Left ventricle myocardium inferior (tissue), 1 donor: ENCODE measurements around the gene SNX19. TPM values are rescaled to one million over a fixed set of nuclear protein-coding genes. Genes with fewer than 3 reads are reported as not detected.
"Not testable (repeated sequence)": the region's sequence is repeated elsewhere in the genome, so short reads cannot be mapped to it uniquely, and the experiment has no call there.

Experiments
- DNase-seq: peaks from one replicate; pipeline ENCODE4 v3.0.0-alpha.2; 2020
- H3K27ac ChIP-seq: fragments of 200-600 bp; replicated peaks from 2 replicates; pipeline ENCODE4 v1.8.0; 2021
- H3K27me3 ChIP-seq: fragments of 200-600 bp; 2 replicates; pipeline ENCODE4 v1.8.0; 2021; ENCODE audit warnings: low read depth
- H3K36me3 ChIP-seq: fragments of 200-600 bp; 2 replicates; pipeline ENCODE4 v1.8.0; 2021
- H3K4me1 ChIP-seq: fragments of 200-600 bp; 2 replicates; pipeline ENCODE4 v1.8.0; 2021
- H3K4me3 ChIP-seq: fragments of 200-600 bp; 2 replicates; pipeline ENCODE4 v1.8.0; 2021; ENCODE audit warnings: mild to moderate bottlenecking, moderate library complexity
- H3K9me3 ChIP-seq: fragments of 200-600 bp; replicated peaks from 2 replicates; pipeline ENCODE4 v1.8.0; 2021
- intact Hi-C: fragments of 100-400 bp; cut with micrococcal nuclease; formaldehyde crosslinking; loops from one replicate; pipeline ENCODE4 v1.11.0; 2022
- total RNA-seq: library from RNA; stranded (reverse); fragmentation: NEBNext Ultra II Directional; extraction: Animal tissue kit (Norgen Biotek cat#: 25700); gene quantifications from one replicate; pipeline ENCODE4 v1.2.1, GENCODE V29; 2021
- TF ChIP-seq, protein P1 (sequence below): fragments of 200-600 bp; IDR thresholded peaks from 2 replicates; pipeline ENCODE4 v1.8.0; 2021; ENCODE audit warnings: antibody characterized with exemption, mild to moderate bottlenecking, borderline replicate concordance
- donor health status: DM: no; HTN: yes; CAD: no; lungs with severe emphysema.

The SNX19 gene
- total RNA-seq, 1 donor from 2014 or later = 56.0 TPM

DNA sequence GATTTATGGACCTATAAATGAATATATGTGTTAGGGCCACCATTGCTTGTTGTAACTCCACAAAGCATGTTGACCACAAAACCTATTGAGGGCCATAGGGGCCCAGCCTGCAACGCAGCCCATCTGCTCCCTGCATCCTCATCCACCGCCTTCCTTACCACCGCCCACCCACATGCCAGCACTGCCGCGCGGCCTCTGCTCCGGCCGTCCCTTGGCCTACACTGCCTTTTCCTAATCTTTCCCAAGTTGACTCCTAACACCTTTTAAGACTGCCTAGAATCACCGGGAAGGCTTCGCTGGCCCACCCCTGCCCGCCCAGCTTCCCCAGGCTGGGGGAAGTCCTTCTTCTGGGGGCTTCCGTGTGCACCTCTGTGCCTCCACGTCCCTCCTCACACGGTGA is 55.0 kb downstream of the SNX19 start:
- Histone ChIP-seq H3K36me3 (no peaks in the 10 kb centered on the region), H3K9me3 (no peaks in the 10 kb centered on the region), H3K4me1 (peaks cover 28% of the 10 kb centered on the region), H3K27me3 (no peaks in the 10 kb centered on the region), H3K27ac (no peak overlapping the region), H3K4me3 (no peak overlapping the region)
- no peak for DNase-seq
- TF ChIP-seq, protein P1, sequence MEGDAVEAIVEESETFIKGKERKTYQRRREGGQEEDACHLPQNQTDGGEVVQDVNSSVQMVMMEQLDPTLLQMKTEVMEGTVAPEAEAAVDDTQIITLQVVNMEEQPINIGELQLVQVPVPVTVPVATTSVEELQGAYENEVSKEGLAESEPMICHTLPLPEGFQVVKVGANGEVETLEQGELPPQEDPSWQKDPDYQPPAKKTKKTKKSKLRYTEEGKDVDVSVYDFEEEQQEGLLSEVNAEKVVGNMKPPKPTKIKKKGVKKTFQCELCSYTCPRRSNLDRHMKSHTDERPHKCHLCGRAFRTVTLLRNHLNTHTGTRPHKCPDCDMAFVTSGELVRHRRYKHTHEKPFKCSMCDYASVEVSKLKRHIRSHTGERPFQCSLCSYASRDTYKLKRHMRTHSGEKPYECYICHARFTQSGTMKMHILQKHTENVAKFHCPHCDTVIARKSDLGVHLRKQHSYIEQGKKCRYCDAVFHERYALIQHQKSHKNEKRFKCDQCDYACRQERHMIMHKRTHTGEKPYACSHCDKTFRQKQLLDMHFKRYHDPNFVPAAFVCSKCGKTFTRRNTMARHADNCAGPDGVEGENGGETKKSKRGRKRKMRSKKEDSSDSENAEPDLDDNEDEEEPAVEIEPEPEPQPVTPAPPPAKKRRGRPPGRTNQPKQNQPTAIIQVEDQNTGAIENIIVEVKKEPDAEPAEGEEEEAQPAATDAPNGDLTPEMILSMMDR = no peak
- intact Hi-C loops = no loop called here

DNA sequence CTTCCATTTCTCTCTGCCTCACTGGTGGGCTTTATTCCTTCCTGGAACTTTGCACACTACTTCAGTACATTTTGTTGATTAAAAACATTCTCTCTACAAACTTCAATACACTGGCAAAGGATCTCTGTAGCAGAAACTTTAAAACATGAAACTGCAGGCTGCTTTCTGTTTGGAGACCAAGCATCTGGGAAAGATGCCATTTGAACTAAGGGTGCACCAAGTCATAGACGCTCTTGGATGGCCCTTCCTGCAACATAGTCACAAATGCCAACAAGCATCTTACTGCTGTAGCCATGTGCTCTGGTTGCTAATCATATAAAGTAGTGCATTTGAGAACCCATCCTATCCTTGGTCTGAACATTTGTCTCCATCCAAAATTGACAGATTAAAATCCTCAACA is 56.4 kb downstream of the SNX19 start:
- H3K9me3 ChIP-seq = no peaks in the 10 kb centered on the region
- no peak overlapping the region for H3K27ac ChIP-seq
- TF ChIP-seq, protein P1 = no peak
- no peaks in the 10 kb centered on the region for H3K27me3 ChIP-seq
- intact Hi-C loops = no loop called here
- no peaks in the 10 kb centered on the region for H3K36me3 ChIP-seq
- no peak for DNase-seq
- H3K4me1 ChIP-seq = peaks cover 18% of the 10 kb centered on the region
- H3K4me3 ChIP-seq = no peak overlapping the region

DNA sequence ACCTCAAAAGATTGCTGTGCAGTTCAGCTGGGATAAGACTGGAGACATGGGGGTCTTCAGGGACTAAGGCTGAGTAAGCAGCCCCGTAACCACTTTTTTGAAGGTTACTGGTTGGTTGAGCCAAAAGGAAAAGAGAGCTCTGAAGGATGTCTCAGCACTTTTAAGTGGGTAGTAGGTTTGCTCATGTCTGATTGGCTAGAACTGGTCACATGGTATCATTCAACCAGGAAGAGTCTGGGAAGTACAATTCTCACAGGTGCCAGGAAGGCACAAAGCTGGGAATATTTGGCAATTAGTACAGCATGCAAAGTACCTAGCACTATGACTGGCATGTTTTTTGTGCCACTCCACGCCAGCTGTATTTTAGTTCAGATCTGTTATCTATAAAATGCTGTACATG is 58.1 kb downstream of the SNX19 start:
- Histone ChIP-seq H3K27ac (no peak overlapping the region), H3K4me1 (peaks cover 11% of the 10 kb centered on the region), H3K36me3 (no peaks in the 10 kb centered on the region), H3K4me3 (no peak overlapping the region), H3K9me3 (no peaks in the 10 kb centered on the region), H3K27me3 (no peaks in the 10 kb centered on the region)
- intact Hi-C loops = no loop called here
- TF ChIP-seq, protein P1 = no peak
- DNase-seq = no peak

DNA sequence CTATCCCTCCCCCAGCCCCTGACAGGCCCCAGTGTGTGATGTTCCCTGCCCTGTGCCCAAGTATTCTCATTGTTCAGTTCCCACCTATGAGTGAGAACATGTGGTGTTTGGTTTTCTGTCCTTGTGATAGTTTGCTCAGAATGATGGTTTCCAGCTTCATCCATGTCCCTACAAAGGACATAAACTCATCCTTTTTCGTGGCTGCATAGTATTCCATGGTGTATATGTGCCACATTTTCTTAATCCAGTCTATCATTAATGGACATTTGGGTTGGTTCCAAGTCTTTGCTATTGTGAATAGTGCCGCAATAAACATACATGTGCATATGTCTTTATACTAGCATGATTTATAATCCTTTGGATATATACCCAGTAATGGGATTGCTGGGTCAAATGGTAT is 60.6 kb downstream of the SNX19 start:
- H3K27me3 ChIP-seq, H3K27ac ChIP-seq, H3K9me3 ChIP-seq, H3K4me3 ChIP-seq, H3K36me3 ChIP-seq, intact Hi-C loops, DNase-seq, H3K4me1 ChIP-seq: not testable (repeated sequence)

DNA sequence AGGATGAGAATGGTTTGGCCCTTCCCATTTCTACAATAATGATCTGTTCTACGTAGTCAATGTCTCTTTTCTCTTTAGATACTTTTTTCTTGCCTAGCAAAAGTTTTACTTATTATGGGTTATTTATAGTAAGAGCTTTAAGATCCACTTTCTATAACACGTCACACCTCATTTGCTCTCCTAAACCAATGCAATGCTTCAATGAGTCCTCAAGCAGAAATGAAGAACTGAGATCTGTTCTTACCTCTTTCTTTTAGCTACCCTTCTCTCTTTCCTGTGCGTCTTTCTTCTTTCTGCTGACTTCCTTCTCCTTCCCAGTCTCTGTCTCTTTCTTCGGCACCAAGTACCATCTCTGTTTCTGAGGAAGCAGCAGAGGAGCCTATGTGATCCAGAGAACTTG is 61.8 kb downstream of the SNX19 start:
- no peaks in the 10 kb centered on the region for H3K27me3 ChIP-seq
- no peak overlapping the region for H3K4me3 ChIP-seq
- peaks cover 8% of the 10 kb centered on the region for H3K9me3 ChIP-seq
- DNase-seq = no peak
- H3K36me3 ChIP-seq = no peaks in the 10 kb centered on the region
- no peak overlapping the region for H3K27ac ChIP-seq
- intact Hi-C loops = no loop called here
- no peaks in the 10 kb centered on the region for H3K4me1 ChIP-seq
- TF ChIP-seq, protein P1 = no peak

DNA sequence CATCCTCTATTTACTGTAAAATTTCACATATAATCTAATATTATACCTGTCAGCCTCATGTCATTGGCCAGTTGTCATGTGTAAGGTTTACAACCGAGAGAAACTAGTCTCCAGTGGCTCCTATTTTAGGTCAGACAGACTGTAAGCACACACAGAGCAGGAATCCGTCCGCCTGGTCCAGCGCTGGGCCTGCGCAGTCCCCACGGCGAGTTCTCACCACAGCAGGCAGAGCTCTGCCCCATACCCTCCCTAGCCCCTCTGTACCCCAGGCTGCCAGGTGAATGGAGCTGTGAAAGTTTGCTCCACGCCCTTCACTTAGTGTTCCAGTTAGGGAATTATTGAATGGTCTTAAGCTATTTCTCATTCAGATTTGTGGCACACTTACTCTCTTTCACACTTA is 63.7 kb downstream of the SNX19 start:
- H3K36me3 ChIP-seq = no peaks in the 10 kb centered on the region
- H3K9me3 ChIP-seq = peaks cover 8% of the 10 kb centered on the region
- DNase-seq = no peak
- TF ChIP-seq, protein P1 = no peak
- H3K4me3 ChIP-seq = no peak overlapping the region
- no peak overlapping the region for H3K27ac ChIP-seq
- H3K27me3 ChIP-seq = no peaks in the 10 kb centered on the region
- intact Hi-C loops = no loop called here
- H3K4me1 ChIP-seq = no peaks in the 10 kb centered on the region
